DMS153 treated with DMSO at 0.1 percent for 48 hours (cell line): ENCODE data around the gene E2F8.

Source experiments
- DNase-seq: peaks from one replicate; lab custom pipeline; 2025; ENCODE audit not compliant: unreplicated experiment; lab: John Stamatoyannopoulos, UW

Gene E2F8

GRCh38 chr11:19187833-19188258 lies 52.9 kb downstream of the E2F8 start:
- DNase-seq: no peak

GRCh38 chr11:19187114-19187832 lies 53.5 kb downstream of the E2F8 start:
- DNase-seq: no peak

- DNase-seq: no peak
Measured at GRCh38 chr11:19185516-19186052, 55.2 kb downstream of the E2F8 start.

- DNase-seq: no peak
Measured at GRCh38 chr11:19185036-19185435, 55.7 kb downstream of the E2F8 start.

GRCh38 chr11:19183646-19184045 lies 57.1 kb downstream of the E2F8 start:
- DNase-seq: no peak

- no peak for DNase-seq
Measured at GRCh38 chr11:19181531-19182261, 59.0 kb downstream of the E2F8 start.

- no peak for DNase-seq
Measured at GRCh38 chr11:19176629-19177186, 64.0 kb downstream of the E2F8 start.
